LNCaP clone FGC (cell line): Measurements from ENCODE around the gene RILP.

ENCODE experiments used
- DNase-seq: peaks from one replicate; pipeline ENCODE4 v3.0.0-alpha.2; 2011; ENCODE audit warnings: low read depth
- H3K4me3 ChIP-seq: 2 replicates; pipeline ENCODE4 v1.5.1; 2011; ENCODE audit warnings: mild to moderate bottlenecking, low read depth, low read length, control low read depth
- CTCF ChIP-seq: IDR thresholded peaks from 2 replicates; pipeline ENCODE4 v1.5.1; 2012; ENCODE audit warnings: mild to moderate bottlenecking; ENCODE audit not compliant: control insufficient read depth, insufficient read depth; ENCODE audit errors: extremely low read depth

RILP gene

DNA sequence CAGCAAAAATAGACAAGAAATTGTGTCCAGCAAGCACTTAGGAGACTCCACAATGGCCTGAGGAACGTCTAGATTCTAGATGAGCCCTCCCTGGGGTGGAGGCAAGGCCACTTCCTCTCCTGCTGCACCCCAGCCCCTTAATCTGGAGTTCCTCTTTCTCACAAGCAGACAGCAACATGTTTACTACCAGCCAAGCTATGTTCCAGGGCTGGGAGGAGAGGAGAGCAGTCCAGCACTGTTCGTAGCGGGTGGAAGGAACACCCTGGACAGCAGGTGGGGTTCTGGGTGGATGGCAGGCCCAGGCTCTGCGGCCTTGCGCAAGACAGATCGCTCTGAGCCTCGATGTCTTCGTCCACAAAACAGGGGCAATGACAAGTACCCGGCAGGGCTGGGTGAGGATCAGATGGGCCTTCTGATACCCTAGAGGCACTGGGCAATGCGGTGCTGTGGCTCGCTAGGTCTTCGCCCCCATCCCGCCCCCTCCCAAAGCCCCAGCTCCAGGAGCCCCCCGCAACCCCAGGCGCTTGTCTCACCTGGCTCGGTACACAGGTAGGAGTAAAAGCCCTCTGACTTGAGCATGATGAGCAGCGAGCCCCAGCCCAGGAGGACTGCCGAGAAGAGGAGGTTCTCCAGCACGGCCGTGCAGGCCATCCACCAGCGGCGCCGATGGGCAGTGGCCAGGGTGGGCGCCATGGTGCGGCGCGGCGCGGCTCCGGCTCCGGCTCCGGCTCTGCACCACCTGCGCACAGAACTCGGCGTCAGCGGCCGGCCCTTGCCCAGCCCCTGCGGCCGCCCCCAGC is 22.3 kb downstream of the RILP start:
- 0 out of 2 replicates have a peak, but pooled peaks have one; percentile 4 for TF ChIP-seq CTCF
- H3K4me3 ChIP-seq: peak overlapping the region; percentile 88
- no peak for DNase-seq

DNA sequence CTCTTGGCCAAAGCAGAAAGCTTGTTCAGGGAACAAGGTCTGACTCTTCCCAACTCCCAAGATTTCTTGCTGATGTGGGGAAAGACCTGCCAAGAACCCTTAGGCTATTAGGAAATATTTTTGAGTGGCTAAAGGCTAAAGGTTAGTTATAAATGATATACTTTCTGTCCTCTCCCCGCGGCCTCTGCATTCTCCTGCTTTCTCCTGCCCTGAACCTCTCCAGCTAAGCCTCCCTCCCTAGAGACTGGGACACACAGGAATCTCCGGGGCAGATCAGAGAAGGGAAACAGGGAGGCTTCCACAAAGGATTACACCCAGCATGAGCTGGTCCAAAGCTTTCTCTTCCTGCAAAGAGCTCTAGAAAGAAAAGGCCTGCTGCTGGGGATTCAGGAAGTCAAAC is 23.3 kb downstream of the RILP start:
- no peak overlapping the region for H3K4me3 ChIP-seq
- no peak for TF ChIP-seq CTCF
- DNase-seq: no peak

DNA sequence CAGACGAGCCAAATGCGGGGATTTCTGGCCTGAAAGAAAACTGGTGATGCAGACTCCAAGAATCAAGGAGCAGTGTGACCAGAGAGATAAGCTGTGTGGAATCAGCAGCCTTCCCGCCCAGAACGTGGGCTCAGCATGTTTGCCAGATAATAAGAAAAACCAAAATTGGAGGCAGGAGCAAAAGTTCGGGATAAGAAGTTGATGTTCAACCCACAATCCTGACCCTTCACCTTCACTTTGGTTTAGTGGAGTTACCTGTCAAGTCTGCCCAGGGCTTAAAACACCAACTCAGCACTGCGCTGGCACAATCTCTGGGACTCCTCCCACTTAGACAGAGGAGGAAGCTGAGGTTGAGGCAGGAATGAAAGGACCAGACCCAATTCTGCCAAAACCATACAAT is 24.1 kb downstream of the RILP start:
- no peak for DNase-seq
- no peak overlapping the region for H3K4me3 ChIP-seq
- no peak for TF ChIP-seq CTCF

DNA sequence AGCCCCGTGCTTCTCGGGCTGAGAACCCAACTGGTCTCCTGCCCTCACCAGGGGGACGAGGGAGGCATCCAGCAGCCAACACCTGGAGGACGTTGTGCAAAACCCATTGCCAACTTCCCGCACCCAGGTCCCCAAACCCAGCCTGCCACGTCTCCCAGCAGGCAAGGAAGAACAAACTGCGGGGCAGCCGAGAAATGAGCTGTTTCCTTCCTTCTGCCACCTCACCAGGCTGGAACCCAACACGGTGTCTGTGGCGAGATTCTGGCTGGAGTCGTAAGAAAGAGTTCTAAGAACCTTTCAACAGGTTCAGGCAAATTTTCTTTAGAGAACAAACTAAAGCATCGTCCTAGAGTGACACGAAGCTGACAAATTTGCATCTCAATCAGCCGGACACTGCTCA is 24.6 kb downstream of the RILP start:
- no peak for DNase-seq
- H3K4me3 ChIP-seq: no peak overlapping the region
- no peak for TF ChIP-seq CTCF

DNA sequence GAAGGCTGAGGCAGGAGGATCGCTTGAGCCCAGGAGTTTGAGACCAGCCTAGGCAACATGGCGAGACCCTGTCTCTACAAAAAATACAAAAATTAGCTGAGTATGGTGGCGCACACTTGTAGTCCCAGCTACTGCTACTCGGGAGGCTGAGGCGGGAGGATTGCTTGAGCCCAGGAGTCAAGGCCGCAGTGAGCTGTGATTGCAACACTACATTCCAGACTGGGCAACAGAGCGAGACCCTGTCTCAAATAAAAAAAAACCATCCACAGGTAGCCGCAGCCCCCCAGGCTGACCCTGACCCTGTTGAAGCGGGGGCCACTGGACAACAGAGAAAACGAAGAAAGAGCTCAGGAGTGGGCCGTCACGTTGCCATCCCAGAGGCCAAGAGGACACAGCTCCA is 25.0 kb downstream of the RILP start:
- H3K4me3 ChIP-seq: no peak overlapping the region
- TF ChIP-seq CTCF: no peak
- DNase-seq: no peak

- no peak for TF ChIP-seq CTCF
- no peak for DNase-seq
- H3K4me3 ChIP-seq: no peak overlapping the region
These were observed 26.5 kb downstream of the RILP start for GRCh38 chr17:1623057-1623630.

- no peak overlapping the region for H3K4me3 ChIP-seq
- no peak for TF ChIP-seq CTCF
- DNase-seq: no peak
These were observed 28.3 kb downstream of the RILP start for GRCh38 chr17:1621273-1621954.
